Neutrophil (primary cell): Measurements from ENCODE around the gene PDLIM1.

Source experiments
- H3K27ac ChIP-seq: fragments of 200-600 bp; sonication (generic); 2 replicates; pipeline ENCODE4 v1.5.1; 2016; ENCODE audit warnings: mild to moderate bottlenecking, moderate library complexity
- H3K27me3 ChIP-seq: fragments of 200-600 bp; sonication (generic); 2 replicates; pipeline ENCODE4 v1.6.0; 2016; ENCODE audit warnings: mild to moderate bottlenecking
- H3K36me3 ChIP-seq: fragments of 200-600 bp; sonication (generic); 2 replicates; pipeline ENCODE4 v1.5.1; 2017
- H3K4me1 ChIP-seq, 2 experiments: fragments of 200-600 bp in 1 of 2; sonication (generic) in 1 of 2; 1 replicate in 1 of 2; 2 replicates in 1 of 2; pipeline versions ENCODE4 v1.5.1 to v1.6.1; 2013 to 2016; ENCODE audit warnings: low read depth in 1 of 2, low read length in 1 of 2, mild to moderate bottlenecking in 1 of 2, moderate library complexity in 1 of 2; ENCODE audit not compliant: control insufficient read depth in 1 of 2, insufficient read depth in 1 of 2
- H3K4me3 ChIP-seq, 2 experiments: fragments of 200-600 bp in 1 of 2; sonication (generic) in 1 of 2; 1 replicate in 1 of 2; 2 replicates in 1 of 2; pipeline ENCODE4 v1.5.1; 2013 to 2016; ENCODE audit warnings: low read depth in 1 of 2, low read length in 1 of 2, mild to moderate bottlenecking in 1 of 2, moderate library complexity in 1 of 2
- H3K9me3 ChIP-seq: fragments of 200-600 bp; sonication (generic); 2 replicates; pipeline ENCODE4 v1.5.1; 2016
- TF ChIP-seq, protein P1 (sequence below): fragments of 200-600 bp; sonication (generic); IDR thresholded peaks from 2 replicates; pipeline ENCODE4 v1.5.1; 2016; ENCODE audit warnings: antibody characterized with exemption

PDLIM1 gene

DNA sequence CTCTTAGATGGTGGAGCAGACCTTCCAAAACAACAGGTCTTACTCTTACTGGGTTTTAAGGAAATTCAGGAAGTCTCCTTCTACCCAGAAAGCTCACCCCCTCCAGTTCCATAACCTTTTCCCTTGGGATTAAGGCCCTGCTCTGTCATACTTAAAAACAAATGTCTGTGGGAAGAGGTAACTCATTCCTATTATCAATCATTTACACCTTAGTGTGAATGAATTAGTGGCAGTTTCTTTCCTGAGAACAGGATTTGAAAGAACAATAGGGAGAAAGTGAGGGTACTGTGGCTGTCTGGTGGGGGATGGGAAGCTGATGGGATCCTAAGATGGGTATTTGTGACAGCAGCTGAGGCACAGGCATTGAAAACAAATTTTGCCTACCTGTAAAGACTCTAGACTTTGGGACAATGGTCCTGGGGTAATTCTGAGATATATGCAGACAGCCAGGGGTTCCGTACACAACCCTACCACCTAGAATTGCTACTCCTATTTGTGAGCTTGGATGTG lies 22.2 kb upstream of the PDLIM1 start:
- Histone ChIP-seq H3K4me1 (no peaks in the 10 kb centered on the region), H3K27me3 (peaks cover 35% of the 10 kb centered on the region), H3K9me3 (no peaks in the 10 kb centered on the region), H3K27ac (no peak overlapping the region), H3K36me3 (no peaks in the 10 kb centered on the region), H3K4me3 (no peak overlapping the region)
- TF ChIP-seq, protein P1, sequence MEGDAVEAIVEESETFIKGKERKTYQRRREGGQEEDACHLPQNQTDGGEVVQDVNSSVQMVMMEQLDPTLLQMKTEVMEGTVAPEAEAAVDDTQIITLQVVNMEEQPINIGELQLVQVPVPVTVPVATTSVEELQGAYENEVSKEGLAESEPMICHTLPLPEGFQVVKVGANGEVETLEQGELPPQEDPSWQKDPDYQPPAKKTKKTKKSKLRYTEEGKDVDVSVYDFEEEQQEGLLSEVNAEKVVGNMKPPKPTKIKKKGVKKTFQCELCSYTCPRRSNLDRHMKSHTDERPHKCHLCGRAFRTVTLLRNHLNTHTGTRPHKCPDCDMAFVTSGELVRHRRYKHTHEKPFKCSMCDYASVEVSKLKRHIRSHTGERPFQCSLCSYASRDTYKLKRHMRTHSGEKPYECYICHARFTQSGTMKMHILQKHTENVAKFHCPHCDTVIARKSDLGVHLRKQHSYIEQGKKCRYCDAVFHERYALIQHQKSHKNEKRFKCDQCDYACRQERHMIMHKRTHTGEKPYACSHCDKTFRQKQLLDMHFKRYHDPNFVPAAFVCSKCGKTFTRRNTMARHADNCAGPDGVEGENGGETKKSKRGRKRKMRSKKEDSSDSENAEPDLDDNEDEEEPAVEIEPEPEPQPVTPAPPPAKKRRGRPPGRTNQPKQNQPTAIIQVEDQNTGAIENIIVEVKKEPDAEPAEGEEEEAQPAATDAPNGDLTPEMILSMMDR, result no peak

GRCh38 chr10:95312257-95312656 lies 21.5 kb upstream of the PDLIM1 start:
- Histone ChIP-seq H3K4me1 (no peaks in the 10 kb centered on the region), H3K27me3 (peaks cover 35% of the 10 kb centered on the region), H3K4me3 (no peak overlapping the region), H3K9me3 (no peaks in the 10 kb centered on the region), H3K36me3 (no peaks in the 10 kb centered on the region), H3K27ac (no peak overlapping the region)
- TF ChIP-seq, protein P1, result no peak

GRCh38 chr10:95309958-95310357 lies 19.2 kb upstream of the PDLIM1 start:
- Histone ChIP-seq H3K27ac (no peak overlapping the region), H3K4me1 (no peaks in the 10 kb centered on the region), H3K36me3 (no peaks in the 10 kb centered on the region), H3K4me3 (no peak overlapping the region), H3K9me3 (no peaks in the 10 kb centered on the region), H3K27me3 (peaks cover 35% of the 10 kb centered on the region)
- TF ChIP-seq, protein P1, result no peak

GRCh38 chr10:95308389-95309302 lies 17.8 kb upstream of the PDLIM1 start:
- Histone ChIP-seq H3K4me3 (no peak overlapping the region), H3K4me1 (no peaks in the 10 kb centered on the region), H3K9me3 (no peaks in the 10 kb centered on the region), H3K36me3 (no peaks in the 10 kb centered on the region), H3K27ac (no peak overlapping the region), H3K27me3 (peaks cover 26% of the 10 kb centered on the region)
- TF ChIP-seq, protein P1, result no peak

GRCh38 chr10:95306851-95307250 lies 16.0 kb upstream of the PDLIM1 start:
- H3K4me1 ChIP-seq, result no peaks in the 10 kb centered on the region
- H3K27me3 ChIP-seq, result peaks cover 8% of the 10 kb centered on the region
- H3K9me3 ChIP-seq, result no peaks in the 10 kb centered on the region
- H3K36me3 ChIP-seq, result no peaks in the 10 kb centered on the region
- no peak overlapping the region for H3K27ac ChIP-seq
- H3K4me3 ChIP-seq, result no peak overlapping the region
- TF ChIP-seq, protein P1, result no peak
